ENCODE measurements around the gene PARD6B. TPM values are rescaled to one million over a fixed set of nuclear protein-coding genes. Genes with fewer than 3 reads are reported as not detected.

PARD6B gene
- total and polyA plus RNA-seq, 2 of the 13 experiments (the other 11 are each of a cell fraction or from before 2014, with no cell fraction given): 6.9 to 22.2 TPM

DNA sequence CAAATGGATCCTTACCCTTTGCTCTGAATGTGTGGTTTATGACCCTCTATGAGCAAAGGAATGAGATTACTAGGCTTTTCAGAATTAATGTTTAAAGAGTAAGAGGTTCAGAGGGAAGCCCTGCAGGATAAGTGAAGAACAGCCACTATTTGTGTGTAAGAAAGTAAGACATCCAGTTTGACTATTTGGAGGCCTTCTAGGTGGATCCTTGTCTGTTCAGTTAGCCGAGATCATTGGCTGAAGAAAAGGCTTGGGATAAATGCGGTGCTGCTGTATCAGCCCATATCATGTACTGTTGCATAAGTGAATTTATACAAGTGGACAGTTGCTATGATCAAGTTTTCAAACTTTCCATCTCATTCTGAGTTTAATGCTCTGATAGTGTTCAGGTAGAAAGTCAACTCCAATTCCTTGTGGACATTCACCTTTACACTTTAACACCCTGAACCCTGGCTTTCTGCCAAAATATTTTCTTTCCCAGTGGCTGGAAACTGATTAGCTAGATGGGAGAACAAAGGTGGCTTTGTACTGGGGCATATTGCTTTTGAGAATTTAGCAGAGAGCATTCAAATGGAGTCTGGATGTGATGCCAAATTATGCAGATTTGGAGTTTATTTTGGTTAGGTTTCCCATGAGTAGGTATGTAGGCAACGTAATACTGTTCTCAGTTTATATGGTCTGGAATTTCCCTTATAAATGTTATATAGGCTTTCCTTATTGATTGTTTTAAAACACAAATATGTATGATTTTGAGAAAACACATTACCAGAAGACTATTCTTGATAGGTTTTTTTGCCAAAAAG is 15.0 kb downstream of the PARD6B start (continued):
- TF ChIP-seq, protein P1, sequence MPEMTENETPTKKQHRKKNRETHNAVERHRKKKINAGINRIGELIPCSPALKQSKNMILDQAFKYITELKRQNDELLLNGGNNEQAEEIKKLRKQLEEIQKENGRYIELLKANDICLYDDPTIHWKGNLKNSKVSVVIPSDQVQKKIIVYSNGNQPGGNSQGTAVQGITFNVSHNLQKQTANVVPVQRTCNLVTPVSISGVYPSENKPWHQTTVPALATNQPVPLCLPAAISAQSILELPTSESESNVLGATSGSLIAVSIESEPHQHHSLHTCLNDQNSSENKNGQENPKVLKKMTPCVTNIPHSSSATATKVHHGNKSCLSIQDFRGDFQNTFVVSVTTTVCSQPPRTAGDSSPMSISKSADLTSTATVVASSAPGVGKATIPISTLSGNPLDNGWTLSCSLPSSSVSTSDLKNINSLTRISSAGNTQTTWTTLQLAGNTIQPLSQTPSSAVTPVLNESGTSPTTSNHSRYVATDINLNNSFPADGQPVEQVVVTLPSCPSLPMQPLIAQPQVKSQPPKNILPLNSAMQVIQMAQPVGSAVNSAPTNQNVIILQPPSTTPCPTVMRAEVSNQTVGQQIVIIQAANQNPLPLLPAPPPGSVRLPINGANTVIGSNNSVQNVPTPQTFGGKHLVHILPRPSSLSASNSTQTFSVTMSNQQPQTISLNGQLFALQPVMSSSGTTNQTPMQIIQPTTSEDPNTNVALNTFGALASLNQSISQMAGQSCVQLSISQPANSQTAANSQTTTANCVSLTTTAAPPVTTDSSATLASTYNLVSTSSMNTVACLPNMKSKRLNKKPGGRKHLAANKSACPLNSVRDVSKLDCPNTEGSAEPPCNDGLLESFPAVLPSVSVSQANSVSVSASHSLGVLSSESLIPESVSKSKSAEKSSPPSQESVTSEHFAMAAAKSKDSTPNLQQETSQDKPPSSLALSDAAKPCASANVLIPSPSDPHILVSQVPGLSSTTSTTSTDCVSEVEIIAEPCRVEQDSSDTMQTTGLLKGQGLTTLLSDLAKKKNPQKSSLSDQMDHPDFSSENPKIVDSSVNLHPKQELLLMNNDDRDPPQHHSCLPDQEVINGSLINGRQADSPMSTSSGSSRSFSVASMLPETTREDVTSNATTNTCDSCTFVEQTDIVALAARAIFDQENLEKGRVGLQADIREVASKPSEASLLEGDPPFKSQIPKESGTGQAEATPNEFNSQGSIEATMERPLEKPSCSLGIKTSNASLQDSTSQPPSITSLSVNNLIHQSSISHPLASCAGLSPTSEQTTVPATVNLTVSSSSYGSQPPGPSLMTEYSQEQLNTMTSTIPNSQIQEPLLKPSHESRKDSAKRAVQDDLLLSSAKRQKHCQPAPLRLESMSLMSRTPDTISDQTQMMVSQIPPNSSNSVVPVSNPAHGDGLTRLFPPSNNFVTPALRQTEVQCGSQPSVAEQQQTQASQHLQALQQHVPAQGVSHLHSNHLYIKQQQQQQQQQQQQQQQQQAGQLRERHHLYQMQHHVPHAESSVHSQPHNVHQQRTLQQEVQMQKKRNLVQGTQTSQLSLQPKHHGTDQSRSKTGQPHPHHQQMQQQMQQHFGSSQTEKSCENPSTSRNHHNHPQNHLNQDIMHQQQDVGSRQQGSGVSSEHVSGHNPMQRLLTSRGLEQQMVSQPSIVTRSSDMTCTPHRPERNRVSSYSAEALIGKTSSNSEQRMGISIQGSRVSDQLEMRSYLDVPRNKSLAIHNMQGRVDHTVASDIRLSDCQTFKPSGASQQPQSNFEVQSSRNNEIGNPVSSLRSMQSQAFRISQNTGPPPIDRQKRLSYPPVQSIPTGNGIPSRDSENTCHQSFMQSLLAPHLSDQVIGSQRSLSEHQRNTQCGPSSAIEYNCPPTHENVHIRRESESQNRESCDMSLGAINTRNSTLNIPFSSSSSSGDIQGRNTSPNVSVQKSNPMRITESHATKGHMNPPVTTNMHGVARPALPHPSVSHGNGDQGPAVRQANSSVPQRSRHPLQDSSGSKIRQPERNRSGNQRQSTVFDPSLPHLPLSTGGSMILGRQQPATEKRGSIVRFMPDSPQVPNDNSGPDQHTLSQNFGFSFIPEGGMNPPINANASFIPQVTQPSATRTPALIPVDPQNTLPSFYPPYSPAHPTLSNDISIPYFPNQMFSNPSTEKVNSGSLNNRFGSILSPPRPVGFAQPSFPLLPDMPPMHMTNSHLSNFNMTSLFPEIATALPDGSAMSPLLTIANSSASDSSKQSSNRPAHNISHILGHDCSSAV (CRISPR knock-in tag; IDR thresholded peaks at IDR 0.05; ENCODE audit: borderline replicate concordance): no peak
- TF ChIP-seq NFE2 (CRISPR knock-in tag; IDR thresholded peaks at IDR 0.05): no peak
- TF ChIP-seq SMARCE1 (IDR thresholded peaks at IDR 0.05; ENCODE audit: borderline replicate concordance): no peak
- TF ChIP-seq ZNF883 (CRISPR knock-in tag; IDR thresholded peaks at IDR 0.05; ENCODE audit: not compliant biosample characterization): no peak
- no peak for TF ChIP-seq AGO2 (optimal IDR thresholded peaks at IDR 0.05; ENCODE audit: low read depth, low read length)
- no peak; the same call in 1 of the 2 replicates for TF ChIP-seq ZNF124 (CRISPR knock-in tag; IDR thresholded peaks at IDR 0.05)
- TF ChIP-seq, protein P2, sequence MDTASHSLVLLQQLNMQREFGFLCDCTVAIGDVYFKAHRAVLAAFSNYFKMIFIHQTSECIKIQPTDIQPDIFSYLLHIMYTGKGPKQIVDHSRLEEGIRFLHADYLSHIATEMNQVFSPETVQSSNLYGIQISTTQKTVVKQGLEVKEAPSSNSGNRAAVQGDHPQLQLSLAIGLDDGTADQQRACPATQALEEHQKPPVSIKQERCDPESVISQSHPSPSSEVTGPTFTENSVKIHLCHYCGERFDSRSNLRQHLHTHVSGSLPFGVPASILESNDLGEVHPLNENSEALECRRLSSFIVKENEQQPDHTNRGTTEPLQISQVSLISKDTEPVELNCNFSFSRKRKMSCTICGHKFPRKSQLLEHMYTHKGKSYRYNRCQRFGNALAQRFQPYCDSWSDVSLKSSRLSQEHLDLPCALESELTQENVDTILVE (CRISPR knock-in tag; IDR thresholded peaks at IDR 0.05): peak; percentile 81; the same call in 1 of the 2 replicates
- 0 out of 2 replicates have a peak, but pooled peaks have one; percentile 21 for TF ChIP-seq ARNT2 (CRISPR knock-in tag; IDR thresholded peaks at IDR 0.05; ENCODE audit: low read depth)
- TF ChIP-seq, protein P3, sequence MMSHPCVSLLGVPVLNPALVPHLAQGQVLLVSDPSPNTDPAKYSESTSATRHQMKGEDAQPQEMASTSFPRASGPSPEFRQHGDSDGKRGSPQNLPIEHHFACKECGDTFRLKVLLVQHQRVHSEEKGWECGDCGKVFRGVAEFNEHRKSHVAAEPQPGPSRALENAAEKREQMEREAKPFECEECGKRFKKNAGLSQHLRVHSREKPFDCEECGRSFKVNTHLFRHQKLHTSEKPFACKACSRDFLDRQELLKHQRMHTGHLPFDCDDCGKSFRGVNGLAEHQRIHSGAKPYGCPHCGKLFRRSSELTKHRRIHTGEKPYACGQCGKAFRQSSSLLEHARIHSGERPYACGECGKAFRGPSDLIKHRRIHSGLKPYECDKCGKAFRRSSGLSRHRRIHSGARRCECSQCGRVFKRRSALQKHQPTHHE (CRISPR knock-in tag; IDR thresholded peaks at IDR 0.05; ENCODE audit: borderline replicate concordance): 0 out of 2 replicates have a peak, but pooled peaks have one; percentile 55
- TF ChIP-seq, protein P4, sequence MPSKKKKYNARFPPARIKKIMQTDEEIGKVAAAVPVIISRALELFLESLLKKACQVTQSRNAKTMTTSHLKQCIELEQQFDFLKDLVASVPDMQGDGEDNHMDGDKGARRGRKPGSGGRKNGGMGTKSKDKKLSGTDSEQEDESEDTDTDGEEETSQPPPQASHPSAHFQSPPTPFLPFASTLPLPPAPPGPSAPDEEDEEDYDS (CRISPR knock-in tag; IDR thresholded peaks at IDR 0.05): peak; percentile 36; the same call in 1 of the 2 replicates
- TF ChIP-seq RFX1 (IDR thresholded peaks at IDR 0.05): no peak
- TF ChIP-seq, protein P5, sequence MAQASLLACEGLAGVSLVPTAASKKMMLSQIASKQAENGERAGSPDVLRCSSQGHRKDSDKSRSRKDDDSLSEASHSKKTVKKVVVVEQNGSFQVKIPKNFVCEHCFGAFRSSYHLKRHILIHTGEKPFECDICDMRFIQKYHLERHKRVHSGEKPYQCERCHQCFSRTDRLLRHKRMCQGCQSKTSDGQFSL (CRISPR knock-in tag; IDR thresholded peaks at IDR 0.05): no peak
- no peak for TF ChIP-seq CCDC6 (CRISPR knock-in tag; IDR thresholded peaks at IDR 0.05)

All from HepG2 (cell line).